Measurements from ENCODE around the gene PCDHGB7. TPM values are rescaled to one million over a fixed set of nuclear protein-coding genes. Genes with fewer than 3 reads are reported as not detected.
"Not testable (repeated sequence)": the region's sequence is repeated elsewhere in the genome, so short reads cannot be mapped to it uniquely, and the experiment has no call there.

Gene PCDHGB7
- total RNA-seq, 1 donor from 2014 or later = 16.4 TPM

DNA sequence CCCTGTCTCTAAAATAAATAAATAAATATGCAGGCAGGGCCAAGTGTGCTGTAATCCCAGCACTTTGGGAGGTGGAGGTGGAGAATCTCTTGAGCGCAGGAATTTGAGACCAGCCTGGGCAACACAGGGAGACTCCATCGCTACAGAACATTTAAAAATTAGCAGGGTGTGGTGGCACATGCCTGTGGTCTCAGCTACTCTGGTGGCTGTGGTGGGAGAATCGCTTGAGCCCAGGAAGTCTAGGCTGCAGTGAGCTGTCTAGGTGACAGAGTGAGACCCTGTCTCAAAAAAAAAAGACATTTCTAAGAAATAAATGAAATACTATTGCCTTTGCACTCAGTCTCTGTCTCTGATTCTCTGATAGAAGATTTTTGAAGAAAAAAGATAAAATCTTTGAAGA is 5.9 kb upstream of the PCDHGB7 start:
- Mint-ChIP-seq H3K36me3 (peaks cover 69% of the 10 kb centered on the region), H3K9me3 (peaks cover 47% of the 10 kb centered on the region), H3K4me1 (peaks cover 19% of the 10 kb centered on the region), H3K27me3 (ENCODE audit: low read depth) (no peaks in the 10 kb centered on the region), H3K27ac (no peak overlapping the region), H3K4me3 (peak overlapping the region; percentile 30)
- DNase-seq (ENCODE audit: low spot score in 2 of 2, unreplicated experiment in 2 of 2) = no peak
- TF ChIP-seq, protein P1, sequence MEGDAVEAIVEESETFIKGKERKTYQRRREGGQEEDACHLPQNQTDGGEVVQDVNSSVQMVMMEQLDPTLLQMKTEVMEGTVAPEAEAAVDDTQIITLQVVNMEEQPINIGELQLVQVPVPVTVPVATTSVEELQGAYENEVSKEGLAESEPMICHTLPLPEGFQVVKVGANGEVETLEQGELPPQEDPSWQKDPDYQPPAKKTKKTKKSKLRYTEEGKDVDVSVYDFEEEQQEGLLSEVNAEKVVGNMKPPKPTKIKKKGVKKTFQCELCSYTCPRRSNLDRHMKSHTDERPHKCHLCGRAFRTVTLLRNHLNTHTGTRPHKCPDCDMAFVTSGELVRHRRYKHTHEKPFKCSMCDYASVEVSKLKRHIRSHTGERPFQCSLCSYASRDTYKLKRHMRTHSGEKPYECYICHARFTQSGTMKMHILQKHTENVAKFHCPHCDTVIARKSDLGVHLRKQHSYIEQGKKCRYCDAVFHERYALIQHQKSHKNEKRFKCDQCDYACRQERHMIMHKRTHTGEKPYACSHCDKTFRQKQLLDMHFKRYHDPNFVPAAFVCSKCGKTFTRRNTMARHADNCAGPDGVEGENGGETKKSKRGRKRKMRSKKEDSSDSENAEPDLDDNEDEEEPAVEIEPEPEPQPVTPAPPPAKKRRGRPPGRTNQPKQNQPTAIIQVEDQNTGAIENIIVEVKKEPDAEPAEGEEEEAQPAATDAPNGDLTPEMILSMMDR (IDR thresholded peaks at IDR 0.05; ENCODE audit: unreplicated experiment) = no peak

DNA sequence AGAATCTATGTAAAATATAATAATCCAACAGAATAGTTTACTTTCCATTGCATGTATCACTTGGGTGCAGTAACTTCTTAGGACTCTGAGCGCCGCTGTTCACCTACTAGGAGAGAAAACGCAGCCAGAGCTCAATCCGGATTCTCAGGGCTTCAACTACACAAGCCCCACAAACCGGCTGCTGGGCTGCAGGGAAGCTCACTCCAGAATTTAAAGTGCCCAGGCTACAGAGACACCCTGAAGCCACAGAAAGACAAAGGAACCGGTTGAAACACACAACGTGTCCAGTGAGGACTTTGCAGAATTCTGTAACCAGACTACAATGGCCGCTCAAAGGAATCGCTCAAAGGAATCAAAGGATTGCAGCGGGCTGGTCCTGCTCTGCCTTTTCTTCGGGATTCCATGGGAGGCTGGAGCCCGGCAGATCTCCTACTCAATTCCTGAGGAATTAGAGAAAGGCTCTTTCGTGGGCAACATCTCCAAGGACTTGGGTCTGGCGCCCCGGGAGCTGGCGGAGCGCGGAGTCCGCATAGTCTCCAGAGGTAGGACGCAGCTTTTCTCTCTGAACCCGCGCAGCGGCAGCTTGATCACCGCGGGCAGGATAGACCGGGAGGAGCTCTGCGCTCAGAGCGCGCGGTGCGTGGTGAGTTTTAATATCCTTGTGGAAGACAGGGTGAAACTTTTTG is 4.5 kb upstream of the PCDHGB7 start, which contains the start of gene PCDHGA10:
Gene PCDHGA10, plus strand, starts transcription at position 134 of the 686 bp plus-strand sequence. Its CDS starts 189 bp downstream, at position 323.
- Mint-ChIP-seq H3K4me1 (peaks cover 19% of the 10 kb centered on the region), H3K27me3 (ENCODE audit: low read depth) (no peaks in the 10 kb centered on the region), H3K4me3 (peak within 1 kb of the TSS; percentile 81), H3K9me3 (peaks cover 51% of the 10 kb centered on the region), H3K27ac (peak within 1 kb of the TSS; percentile 86), H3K36me3 (peaks cover 70% of the 10 kb centered on the region)
- DNase-seq (ENCODE audit: low spot score in 2 of 2, unreplicated experiment in 2 of 2) = peak in 1 of 2 experiments; percentile 48
- TF ChIP-seq, protein P1 (IDR thresholded peaks at IDR 0.05; ENCODE audit: unreplicated experiment) = peak; percentile 43

DNA sequence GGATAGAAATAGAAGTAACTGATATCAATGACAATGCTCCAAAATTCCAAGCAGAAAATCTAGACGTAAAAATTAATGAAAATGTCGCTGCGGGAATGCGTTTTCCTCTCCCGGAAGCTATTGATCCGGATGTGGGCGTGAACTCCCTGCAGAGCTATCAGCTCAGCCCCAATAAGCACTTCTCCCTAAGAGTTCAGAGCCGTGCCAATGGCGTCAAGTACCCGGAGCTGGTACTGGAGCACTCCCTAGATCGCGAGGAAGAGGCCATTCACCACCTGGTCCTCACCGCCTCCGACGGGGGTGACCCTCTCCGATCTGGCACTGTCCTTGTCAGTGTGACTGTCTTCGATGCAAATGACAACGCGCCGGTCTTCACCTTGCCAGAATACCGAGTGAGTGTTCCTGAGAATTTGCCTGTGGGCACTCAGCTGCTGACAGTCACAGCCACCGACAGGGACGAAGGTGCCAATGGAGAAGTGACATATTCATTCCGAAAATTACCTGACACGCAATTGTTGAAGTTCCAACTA is 3.9 kb upstream of the PCDHGB7 start:
- H3K4me1 Mint-ChIP-seq = peaks cover 17% of the 10 kb centered on the region
- no peaks in the 10 kb centered on the region for H3K27me3 Mint-ChIP-seq (ENCODE audit: low read depth)
- peaks cover 73% of the 10 kb centered on the region for H3K36me3 Mint-ChIP-seq
- H3K9me3 Mint-ChIP-seq = peaks cover 53% of the 10 kb centered on the region
- TF ChIP-seq, protein P1 (IDR thresholded peaks at IDR 0.05; ENCODE audit: unreplicated experiment) = no peak
- H3K27ac Mint-ChIP-seq = peak overlapping the region; percentile 86
- DNase-seq (ENCODE audit: low spot score in 2 of 2, unreplicated experiment in 2 of 2) = no peak
- peak overlapping the region; percentile 81 for H3K4me3 Mint-ChIP-seq

DNA sequence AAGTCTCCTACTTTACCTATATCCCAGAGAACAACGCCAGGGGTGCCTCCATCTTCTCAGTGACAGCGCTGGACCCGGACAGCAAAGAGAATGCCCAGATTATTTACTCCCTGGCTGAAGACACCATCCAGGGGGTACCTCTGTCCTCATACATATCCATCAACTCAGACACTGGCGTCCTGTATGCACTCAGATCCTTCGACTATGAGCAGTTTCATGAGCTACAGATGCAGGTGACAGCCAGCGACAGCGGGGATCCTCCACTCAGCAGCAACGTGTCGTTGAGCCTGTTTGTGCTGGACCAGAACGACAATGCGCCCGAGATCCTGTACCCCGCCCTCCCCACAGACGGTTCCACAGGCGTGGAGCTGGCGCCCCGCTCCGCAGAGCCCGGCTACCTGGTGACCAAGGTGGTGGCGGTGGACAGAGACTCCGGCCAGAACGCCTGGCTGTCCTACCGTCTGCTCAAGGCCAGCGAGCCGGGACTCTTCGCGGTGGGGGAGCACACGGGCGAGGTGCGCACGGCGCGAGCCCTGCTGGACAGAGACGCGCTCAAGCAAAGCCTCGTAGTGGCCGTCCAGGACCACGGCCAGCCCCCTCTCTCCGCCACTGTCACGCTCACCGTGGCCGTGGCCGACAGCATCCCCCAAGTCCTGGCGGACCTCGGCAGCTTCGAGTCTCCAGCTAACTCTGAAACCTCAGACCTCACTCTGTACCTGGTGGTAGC is 2.8 kb upstream of the PCDHGB7 start:
- peak overlapping the region; percentile 15 for H3K27ac Mint-ChIP-seq
- H3K36me3 Mint-ChIP-seq = peaks cover 70% of the 10 kb centered on the region
- peaks cover 13% of the 10 kb centered on the region for H3K4me1 Mint-ChIP-seq
- peaks cover 50% of the 10 kb centered on the region for H3K9me3 Mint-ChIP-seq
- peak overlapping the region; percentile 81 for H3K4me3 Mint-ChIP-seq
- H3K27me3 Mint-ChIP-seq (ENCODE audit: low read depth); DNase-seq (ENCODE audit: low spot score in 2 of 2, unreplicated experiment in 2 of 2): not testable (repeated sequence)

DNA sequence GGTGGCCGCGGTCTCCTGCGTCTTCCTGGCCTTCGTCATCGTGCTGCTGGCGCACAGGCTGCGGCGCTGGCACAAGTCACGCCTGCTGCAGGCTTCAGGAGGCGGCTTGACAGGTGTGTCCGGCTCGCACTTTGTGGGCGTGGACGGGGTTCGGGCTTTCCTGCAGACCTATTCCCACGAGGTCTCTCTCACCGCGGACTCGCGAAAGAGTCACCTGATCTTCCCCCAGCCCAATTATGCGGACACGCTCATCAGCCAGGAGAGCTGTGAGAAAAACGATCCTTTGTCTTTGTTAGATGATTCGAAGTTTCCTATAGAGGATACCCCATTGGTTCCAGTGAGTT is 2.2 kb upstream of the PCDHGB7 start:
- H3K36me3 Mint-ChIP-seq = peaks cover 73% of the 10 kb centered on the region
- not testable (repeated sequence) for H3K4me3 Mint-ChIP-seq; H3K27ac Mint-ChIP-seq; H3K27me3 Mint-ChIP-seq (ENCODE audit: low read depth); DNase-seq (ENCODE audit: low spot score in 2 of 2, unreplicated experiment in 2 of 2)
- peaks cover 12% of the 10 kb centered on the region for H3K4me1 Mint-ChIP-seq
- peaks cover 51% of the 10 kb centered on the region for H3K9me3 Mint-ChIP-seq

DNA sequence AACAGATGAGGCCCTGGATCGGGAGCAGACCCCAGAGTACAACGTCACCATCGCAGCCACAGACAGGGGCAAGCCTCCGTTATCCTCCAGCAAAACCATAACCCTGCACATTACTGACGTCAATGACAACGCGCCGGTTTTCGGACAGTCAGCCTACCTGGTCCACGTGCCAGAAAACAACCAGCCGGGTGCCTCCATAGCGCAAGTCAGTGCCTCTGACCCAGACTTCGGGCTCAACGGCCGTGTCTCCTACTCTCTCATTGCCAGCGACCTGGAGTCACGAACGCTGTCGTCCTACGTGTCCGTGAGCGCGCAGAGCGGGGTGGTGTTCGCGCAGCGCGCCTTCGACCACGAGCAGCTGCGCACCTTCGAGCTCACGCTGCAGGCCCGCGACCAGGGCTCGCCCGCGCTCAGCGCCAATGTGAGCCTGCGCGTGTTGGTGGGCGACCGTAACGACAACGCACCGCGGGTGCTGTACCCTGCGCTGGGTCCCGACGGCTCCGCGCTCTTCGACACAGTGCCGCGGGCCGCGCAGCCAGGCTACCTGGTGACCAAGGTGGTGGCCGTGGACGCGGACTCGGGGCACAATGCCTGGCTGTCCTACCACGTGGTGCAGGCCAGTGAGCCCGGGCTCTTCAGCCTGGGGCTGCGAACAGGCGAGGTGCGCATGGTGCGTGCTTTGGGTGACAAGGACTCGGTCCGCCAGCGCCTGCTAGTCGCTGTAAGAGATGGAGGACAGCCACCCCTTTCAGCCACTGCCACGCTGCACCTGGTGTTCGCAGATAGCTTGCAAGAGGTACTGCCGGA is 1.8 kb downstream of the PCDHGB7 start:
- no peak for DNase-seq (ENCODE audit: low spot score in 2 of 2, unreplicated experiment in 2 of 2)
- peaks cover 77% of the 10 kb centered on the region for H3K36me3 Mint-ChIP-seq
- H3K4me1 Mint-ChIP-seq = no peaks in the 10 kb centered on the region
- H3K27me3 Mint-ChIP-seq (ENCODE audit: low read depth) = no peaks in the 10 kb centered on the region
- peak overlapping the region; percentile 17 for H3K27ac Mint-ChIP-seq
- peaks cover 53% of the 10 kb centered on the region for H3K9me3 Mint-ChIP-seq
- TF ChIP-seq, protein P1 (IDR thresholded peaks at IDR 0.05; ENCODE audit: unreplicated experiment) = no peak
- no peak overlapping the region for H3K4me3 Mint-ChIP-seq
